Measurements from ENCODE around the gene SLCO2A1. TPM values are rescaled to one million over a fixed set of nuclear protein-coding genes. Genes with fewer than 3 reads are reported as not detected.

Gene SLCO2A1
- polyA plus RNA-seq, 3 donors, result 16.9 to 24.6 (median 17.6) TPM

- no peak for DNase-seq (ENCODE audit: extremely low read depth in 1 of 11, low read depth in 9 of 11, low spot score in 4 of 11)
Observed at GRCh38 chr3:133991209-133991608, 38.5 kb downstream of the SLCO2A1 start.

- no peak for DNase-seq (ENCODE audit: extremely low read depth in 1 of 11, low read depth in 9 of 11, low spot score in 4 of 11)
Observed at GRCh38 chr3:133989936-133990702, 39.6 kb downstream of the SLCO2A1 start.

DNA sequence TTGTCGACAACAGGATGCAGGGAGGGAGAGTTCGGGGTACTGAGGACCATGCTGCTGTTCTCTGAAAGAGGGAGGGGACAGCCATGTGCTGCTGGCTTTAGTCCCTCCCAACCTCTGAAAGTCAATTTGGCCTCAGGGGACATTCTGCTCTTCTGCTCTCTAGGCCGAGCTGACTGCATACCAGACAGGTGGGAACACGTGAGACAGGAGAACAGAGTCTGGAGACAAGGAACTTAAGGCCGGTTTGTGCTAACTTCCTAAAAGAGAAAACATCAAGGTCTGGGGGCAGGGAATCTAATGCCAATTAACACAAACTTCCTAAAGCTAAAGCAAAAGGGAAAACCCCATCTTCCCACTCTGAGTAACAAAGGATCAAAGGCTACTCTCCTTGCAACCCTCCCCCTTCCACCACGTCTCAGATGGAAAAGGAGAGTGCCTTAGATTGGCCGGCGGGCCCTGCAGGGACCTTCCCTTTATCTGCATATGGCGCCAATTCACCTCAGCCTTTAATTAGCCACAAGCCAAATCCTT lies 41.0 kb downstream of the SLCO2A1 start:
- DNase-seq (ENCODE audit: extremely low read depth in 1 of 11, low read depth in 9 of 11, low spot score in 4 of 11), result no peak

- DNase-seq (ENCODE audit: extremely low read depth in 1 of 11, low read depth in 9 of 11, low spot score in 4 of 11), result no peak
Observed at GRCh38 chr3:133987948-133988484, 41.7 kb downstream of the SLCO2A1 start.

GRCh38 chr3:133987136-133987535 lies 42.6 kb downstream of the SLCO2A1 start:
- no peak for DNase-seq (ENCODE audit: extremely low read depth in 1 of 11, low read depth in 9 of 11, low spot score in 4 of 11)

DNA sequence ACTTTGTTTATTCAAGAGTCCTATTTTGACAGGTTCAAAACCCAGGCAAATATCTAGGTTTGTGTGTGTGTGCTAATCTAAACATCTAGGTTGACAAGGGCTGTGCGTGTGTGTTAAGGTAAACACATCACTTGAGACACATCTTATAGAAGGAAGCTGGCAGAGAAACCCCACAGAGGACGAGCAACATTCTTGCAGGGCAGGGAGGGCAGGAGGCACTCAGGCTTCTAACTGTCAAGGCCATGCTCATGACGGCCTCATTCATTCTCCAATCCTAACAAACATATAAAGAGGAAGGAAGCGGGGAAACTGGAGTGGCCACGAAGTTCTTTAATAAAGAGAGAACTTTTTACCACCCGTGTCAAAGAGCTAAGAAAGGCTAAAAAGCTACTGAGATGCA lies 43.4 kb downstream of the SLCO2A1 start:
- DNase-seq (ENCODE audit: extremely low read depth in 1 of 11, low read depth in 9 of 11, low spot score in 4 of 11), result no peak

DNA sequence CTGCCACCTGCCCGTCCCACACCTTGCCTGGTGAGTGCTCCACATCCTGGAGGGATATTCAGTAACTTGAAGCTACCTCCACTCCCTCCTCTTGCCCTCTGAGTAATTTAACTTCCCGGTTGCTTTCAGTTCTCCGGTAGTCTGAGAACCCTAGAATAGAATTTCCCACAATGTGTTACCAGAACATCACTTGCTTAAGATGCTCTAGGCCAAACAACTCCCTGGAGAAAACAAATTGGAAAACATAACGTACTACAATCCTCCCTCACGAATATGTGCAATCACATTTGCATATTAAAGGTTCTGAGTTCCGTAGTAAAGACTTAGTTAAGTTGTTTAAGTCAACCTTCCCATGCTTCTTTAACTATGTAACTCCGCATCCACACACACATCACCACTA lies 44.8 kb downstream of the SLCO2A1 start:
- no peak for DNase-seq (ENCODE audit: extremely low read depth in 1 of 11, low read depth in 9 of 11, low spot score in 4 of 11)

DNA sequence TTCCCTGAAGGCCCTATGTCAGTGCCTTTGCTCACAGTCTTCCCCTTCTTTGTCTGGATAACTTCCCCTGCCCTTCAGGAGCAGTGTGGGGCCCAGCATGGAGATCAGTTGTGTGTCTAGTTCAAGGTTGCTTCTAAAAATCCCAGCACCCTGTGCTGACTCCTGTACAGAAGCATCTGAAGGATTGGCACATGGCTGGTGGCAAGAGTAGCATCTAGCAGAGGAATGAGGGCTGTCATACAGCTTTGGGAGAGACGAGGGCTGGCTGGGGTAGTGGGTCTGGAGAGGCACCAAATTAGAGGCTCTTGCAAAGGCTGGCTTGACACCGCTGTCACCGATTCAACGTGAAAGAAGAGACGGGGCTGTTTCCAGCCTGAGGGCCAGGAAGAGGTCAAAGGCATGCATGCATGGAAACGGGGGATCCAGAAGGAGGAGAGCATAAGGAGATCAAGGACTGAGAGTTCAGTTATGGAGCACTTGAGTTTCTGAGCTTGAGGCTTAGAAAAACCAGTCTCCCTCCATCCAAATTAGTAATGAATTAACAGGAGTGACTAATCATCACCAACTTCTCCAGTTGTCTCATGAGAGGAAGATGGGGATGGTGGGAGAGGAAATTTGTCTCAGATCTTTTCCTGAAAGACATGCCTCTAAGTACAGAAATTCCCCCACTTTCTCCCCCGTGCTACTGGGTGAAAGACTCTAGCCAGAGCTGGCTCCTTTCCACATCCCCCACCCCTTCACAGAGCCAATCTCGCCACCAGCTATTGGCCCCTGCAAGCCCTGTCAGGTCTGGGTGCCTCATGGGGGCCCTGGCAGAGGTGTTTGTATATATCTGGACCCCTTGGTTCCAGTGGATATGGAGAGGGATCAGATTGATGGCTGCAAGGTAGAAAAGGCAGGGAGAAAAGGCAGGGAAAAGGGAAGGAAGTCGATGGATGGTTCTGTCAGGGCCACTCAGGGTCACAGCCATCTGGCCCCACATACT lies 45.9 kb downstream of the SLCO2A1 start:
- DNase-seq (ENCODE audit: extremely low read depth in 1 of 11, low read depth in 9 of 11, low spot score in 4 of 11), result no peak

DNA sequence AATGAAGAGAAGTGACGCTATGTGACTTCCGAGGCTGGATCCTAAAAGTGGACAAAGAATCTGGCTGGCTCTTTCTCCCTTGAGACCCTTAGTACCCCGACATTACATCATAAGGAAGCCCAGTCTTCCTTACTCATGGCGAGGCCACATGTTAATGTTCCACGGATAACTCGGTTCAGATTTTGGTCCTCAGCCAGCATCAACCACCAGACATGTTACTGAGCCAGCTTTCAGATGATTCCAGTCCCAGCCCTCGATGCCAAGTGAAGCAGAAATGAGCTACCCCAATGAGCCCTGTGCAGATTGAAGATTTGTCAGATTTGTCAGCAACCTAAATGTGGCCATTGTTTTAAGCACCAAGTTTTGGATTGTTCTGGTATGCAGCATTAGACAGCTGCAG lies 46.6 kb downstream of the SLCO2A1 start:
- no peak for DNase-seq (ENCODE audit: extremely low read depth in 1 of 11, low read depth in 9 of 11, low spot score in 4 of 11)

DNA sequence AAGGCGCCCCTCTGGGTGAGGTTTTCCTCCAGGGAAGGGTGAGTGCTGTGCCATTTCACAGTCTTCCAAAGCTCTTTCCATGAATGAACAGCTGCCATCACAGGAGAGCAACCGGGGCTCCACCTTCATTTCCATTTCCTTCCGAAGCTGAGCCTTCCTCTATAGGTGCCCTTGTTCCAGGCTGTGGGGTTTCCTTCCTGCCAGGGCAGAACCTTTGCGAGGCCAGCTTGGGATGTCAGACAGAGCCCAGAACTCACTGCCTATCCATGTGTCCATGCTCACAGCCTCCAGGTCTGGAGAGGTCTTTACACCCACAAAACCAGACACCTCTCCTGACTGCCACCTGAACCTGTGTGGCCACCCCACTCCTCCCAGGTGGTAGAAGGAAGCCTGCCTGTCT lies 49.2 kb downstream of the SLCO2A1 start:
- DNase-seq (ENCODE audit: extremely low read depth in 1 of 11, low read depth in 9 of 11, low spot score in 4 of 11), result no peak

- no peak for DNase-seq (ENCODE audit: extremely low read depth in 1 of 11, low read depth in 9 of 11, low spot score in 4 of 11)
Observed at GRCh38 chr3:133980035-133980434, 49.7 kb downstream of the SLCO2A1 start.

DNA sequence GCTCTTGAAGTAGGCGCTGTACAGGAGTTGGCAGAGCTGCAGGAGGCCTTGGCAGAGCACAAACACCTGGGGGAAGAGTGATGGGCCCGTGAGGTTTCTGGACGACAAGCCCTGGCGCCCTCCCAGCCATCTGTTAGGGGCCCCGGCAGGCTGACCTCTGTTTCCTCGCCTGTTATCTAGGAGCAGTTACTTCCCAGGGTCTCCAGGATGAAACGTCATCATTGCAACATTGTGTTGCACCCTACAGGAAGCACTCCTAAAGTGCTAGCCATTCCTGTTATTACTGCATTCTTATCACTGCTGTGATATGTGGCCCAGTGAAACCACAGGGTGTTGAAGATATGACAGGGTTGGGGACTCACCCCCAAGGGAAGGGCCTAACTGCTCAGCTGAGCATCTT lies 50.2 kb downstream of the SLCO2A1 start:
- DNase-seq (ENCODE audit: extremely low read depth in 1 of 11, low read depth in 9 of 11, low spot score in 4 of 11), result no peak

- no peak for DNase-seq (ENCODE audit: extremely low read depth in 1 of 11, low read depth in 9 of 11, low spot score in 4 of 11)
Observed at GRCh38 chr3:133977568-133977967, 52.2 kb downstream of the SLCO2A1 start.

GRCh38 chr3:133973249-133973980 lies 56.3 kb downstream of the SLCO2A1 start:
- DNase-seq (ENCODE audit: extremely low read depth in 1 of 11, low read depth in 9 of 11, low spot score in 4 of 11), result no peak

DNA sequence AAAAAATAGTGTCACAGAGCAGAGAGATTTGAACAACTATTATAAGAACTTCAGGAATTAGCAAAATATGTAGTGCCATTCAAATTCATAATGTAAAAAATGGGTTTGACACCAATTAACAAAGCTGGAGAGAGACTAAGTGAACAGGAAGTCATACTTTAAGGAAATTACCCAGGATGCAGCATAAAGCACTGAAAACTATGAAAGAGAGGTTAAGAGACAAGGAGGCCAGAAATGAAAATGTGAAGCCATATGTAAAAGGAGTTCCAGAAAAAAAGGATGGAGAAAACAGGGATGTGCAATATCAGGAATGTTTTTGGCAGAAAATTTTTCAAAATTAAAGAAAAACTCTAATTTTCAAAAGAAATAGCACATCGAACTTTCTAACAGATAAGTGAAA lies 57.6 kb downstream of the SLCO2A1 start:
- DNase-seq (ENCODE audit: extremely low read depth in 1 of 11, low read depth in 9 of 11, low spot score in 4 of 11), result no peak

DNA sequence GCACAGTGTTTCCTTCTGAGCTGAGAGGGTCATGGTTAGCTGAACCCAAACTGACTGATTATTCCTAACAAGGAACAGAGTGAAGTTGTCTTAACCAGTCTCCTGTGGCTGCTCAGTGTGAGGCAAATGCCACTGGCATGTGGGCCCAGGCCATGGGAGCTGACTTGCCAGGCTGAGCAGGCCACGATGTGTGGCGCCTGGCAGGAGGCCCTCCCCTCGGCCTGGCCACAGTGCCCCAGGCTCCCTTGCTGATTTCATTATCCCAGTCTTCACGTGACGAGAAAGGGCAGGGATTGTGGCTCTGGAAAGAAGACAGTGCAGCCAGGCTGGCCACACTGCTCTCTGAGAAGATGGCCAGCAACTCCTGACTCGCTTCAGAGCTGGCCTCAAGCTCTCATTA lies 58.8 kb downstream of the SLCO2A1 start:
- no peak for DNase-seq (ENCODE audit: extremely low read depth in 1 of 11, low read depth in 9 of 11, low spot score in 4 of 11)

DNA sequence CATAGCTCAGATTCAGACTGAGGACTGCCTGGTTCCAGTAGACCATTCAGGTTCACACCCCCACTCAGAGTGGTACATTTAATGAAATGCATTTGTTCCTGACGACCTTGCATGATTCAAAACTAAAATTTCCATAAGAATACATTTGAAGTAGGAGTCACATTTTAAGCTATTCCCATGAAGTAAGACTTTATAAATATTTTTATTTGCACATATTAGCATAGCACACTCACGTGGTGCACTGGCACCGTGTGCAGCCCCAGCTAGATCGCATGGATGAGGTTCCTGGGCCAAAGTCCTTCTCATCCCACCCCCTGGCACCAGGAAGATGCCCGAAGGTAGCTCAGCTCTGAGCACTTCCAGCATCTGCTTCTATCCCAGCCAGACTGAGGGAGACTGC lies 59.4 kb downstream of the SLCO2A1 start:
- no peak for DNase-seq (ENCODE audit: extremely low read depth in 1 of 11, low read depth in 9 of 11, low spot score in 4 of 11)

GRCh38 chr3:133967992-133968892 lies 61.5 kb downstream of the SLCO2A1 start:
- DNase-seq (ENCODE audit: extremely low read depth in 1 of 11, low read depth in 9 of 11, low spot score in 4 of 11), result no peak
